Kidney epithelial cell (primary cell): ENCODE results near the gene TMEM229B. TPM values are rescaled to one million over a fixed set of nuclear protein-coding genes. Genes with fewer than 3 reads are reported as not detected.

Source experiments
- DNase-seq: peaks from one replicate; pipeline ENCODE4 v3.0.0-alpha.2; 2010; ENCODE audit warnings: low read depth
- H3K27me3 ChIP-seq: 2 replicates; pipeline ENCODE4 v1.6.0; 2011; ENCODE audit warnings: low read length; ENCODE audit not compliant: control insufficient read depth, insufficient read depth
- H3K36me3 ChIP-seq: 2 replicates; pipeline ENCODE4 v1.5.1; 2011; ENCODE audit warnings: low read length; ENCODE audit not compliant: control insufficient read depth, insufficient read depth
- H3K4me3 ChIP-seq: 2 replicates; pipeline ENCODE4 v1.5.1; 2011; ENCODE audit warnings: low read depth, mild to moderate bottlenecking, control low read depth, low read length
- CTCF ChIP-seq: IDR thresholded peaks from 2 replicates; pipeline ENCODE4 v1.5.1; 2011; ENCODE audit warnings: mild to moderate bottlenecking, moderate library complexity, low read length, control low read depth, inconsistent platforms; ENCODE audit not compliant: insufficient read depth, poor library complexity, severe bottlenecking
- total RNA-seq: library from RNA; depleted of rRNA; stranded (reverse); fragments of >200 nt; gene quantifications from 2 replicates; pipeline ENCODE4 v1.2.3, GENCODE V29; 2015

Gene TMEM229B
- total RNA-seq, 1 donor from 2014 or later, result 0.21 TPM

- Histone ChIP-seq H3K4me3 (no peak overlapping the region), H3K27me3 (peaks cover 27% of the 10 kb centered on the region), H3K36me3 (no peaks in the 10 kb centered on the region)
- no peak for DNase-seq
- TF ChIP-seq CTCF, result no peak
Observed at GRCh38 chr14:67520482-67520881, 32.0 kb upstream of the TMEM229B start.

GRCh38 chr14:67519406-67519805 lies 30.9 kb upstream of the TMEM229B start:
- DNase-seq, result no peak
- no peak for TF ChIP-seq CTCF
- Histone ChIP-seq H3K27me3 (peaks cover 27% of the 10 kb centered on the region), H3K4me3 (no peak overlapping the region), H3K36me3 (no peaks in the 10 kb centered on the region)

- Histone ChIP-seq H3K4me3 (no peak overlapping the region), H3K27me3 (peaks cover 19% of the 10 kb centered on the region)
Observed at GRCh38 chr14:67517083-67517482, 28.6 kb upstream of the TMEM229B start.

GRCh38 chr14:67516676-67517075 lies 28.2 kb upstream of the TMEM229B start:
- Histone ChIP-seq H3K4me3 (no peak overlapping the region), H3K27me3 (peaks cover 19% of the 10 kb centered on the region), H3K36me3 (no peaks in the 10 kb centered on the region)
- TF ChIP-seq CTCF, result no peak
- no peak for DNase-seq

More at GRCh38 chr14:67517083-67517482, 28.6 kb upstream of the TMEM229B start:
- no peaks in the 10 kb centered on the region for H3K36me3 ChIP-seq
- peak; percentile 13 for TF ChIP-seq CTCF
- no peak for DNase-seq

GRCh38 chr14:67515386-67516079 lies 27.0 kb upstream of the TMEM229B start:
- Histone ChIP-seq H3K36me3 (no peaks in the 10 kb centered on the region), H3K4me3 (peak overlapping the region; percentile 65), H3K27me3 (peaks cover 19% of the 10 kb centered on the region)
- no peak for TF ChIP-seq CTCF
- no peak for DNase-seq

GRCh38 chr14:67514650-67515385 lies 26.3 kb upstream of the TMEM229B start:
- DNase-seq, result no peak
- Histone ChIP-seq H3K36me3 (no peaks in the 10 kb centered on the region), H3K4me3 (peak overlapping the region; percentile 65), H3K27me3 (peaks cover 19% of the 10 kb centered on the region)
- TF ChIP-seq CTCF, result no peak
